Neural progenitor cell (in vitro differentiated cells): ENCODE results near the gene HSF2BP.
"Not testable (repeated sequence)": the region's sequence is repeated elsewhere in the genome, so short reads cannot be mapped to it uniquely, and the experiment has no call there.

Experiments used
- EZH2 ChIP-seq: fragments of 200-600 bp; sonication (generic); IDR thresholded peaks from 2 replicates; pipeline ENCODE4 v1.6.1; 2017; ENCODE audit warnings: antibody characterized with exemption, mild to moderate bottlenecking, moderate library complexity
- EZH2phosphoT487 ChIP-seq: fragments of 200-600 bp; sonication (generic); IDR thresholded peaks from 2 replicates; pipeline ENCODE4 v1.6.1; 2017; ENCODE audit warnings: antibody characterized with exemption
- TF ChIP-seq, protein P1 (sequence below): fragments of 200-600 bp; sonication (generic); IDR thresholded peaks from 2 replicates; pipeline ENCODE4 v1.5.1; 2017; ENCODE audit warnings: antibody characterized with exemption, mild to moderate bottlenecking

DNA sequence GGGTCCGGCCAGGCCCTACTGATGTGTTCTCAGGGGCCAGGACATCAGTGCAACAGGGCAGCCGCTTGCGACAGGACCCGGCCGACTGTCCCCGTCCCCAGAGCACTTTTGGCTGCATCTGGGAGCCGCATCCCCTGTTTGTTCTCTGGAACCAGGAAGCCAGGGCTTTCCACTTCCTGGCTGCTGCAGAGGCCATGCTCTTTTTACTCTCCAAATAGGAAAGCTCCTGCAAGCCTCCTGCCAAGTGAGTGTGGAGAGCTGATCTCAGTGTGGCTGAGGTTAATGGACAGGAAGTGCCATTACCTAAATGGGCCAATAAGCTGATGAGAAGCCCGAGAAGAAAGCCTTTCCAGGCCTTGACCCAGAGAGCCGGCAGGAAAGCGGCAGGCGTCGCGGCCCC is 180.1 kb downstream of the HSF2BP start:
- TF ChIP-seq, protein P1, sequence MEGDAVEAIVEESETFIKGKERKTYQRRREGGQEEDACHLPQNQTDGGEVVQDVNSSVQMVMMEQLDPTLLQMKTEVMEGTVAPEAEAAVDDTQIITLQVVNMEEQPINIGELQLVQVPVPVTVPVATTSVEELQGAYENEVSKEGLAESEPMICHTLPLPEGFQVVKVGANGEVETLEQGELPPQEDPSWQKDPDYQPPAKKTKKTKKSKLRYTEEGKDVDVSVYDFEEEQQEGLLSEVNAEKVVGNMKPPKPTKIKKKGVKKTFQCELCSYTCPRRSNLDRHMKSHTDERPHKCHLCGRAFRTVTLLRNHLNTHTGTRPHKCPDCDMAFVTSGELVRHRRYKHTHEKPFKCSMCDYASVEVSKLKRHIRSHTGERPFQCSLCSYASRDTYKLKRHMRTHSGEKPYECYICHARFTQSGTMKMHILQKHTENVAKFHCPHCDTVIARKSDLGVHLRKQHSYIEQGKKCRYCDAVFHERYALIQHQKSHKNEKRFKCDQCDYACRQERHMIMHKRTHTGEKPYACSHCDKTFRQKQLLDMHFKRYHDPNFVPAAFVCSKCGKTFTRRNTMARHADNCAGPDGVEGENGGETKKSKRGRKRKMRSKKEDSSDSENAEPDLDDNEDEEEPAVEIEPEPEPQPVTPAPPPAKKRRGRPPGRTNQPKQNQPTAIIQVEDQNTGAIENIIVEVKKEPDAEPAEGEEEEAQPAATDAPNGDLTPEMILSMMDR, result not testable (repeated sequence)
- TF ChIP-seq EZH2, EZH2phosphoT487: not testable (repeated sequence)
